ENCODE results near the gene FUT6.

- no peak for TF ChIP-seq CTCF (IDR thresholded peaks at IDR 0.05)
- TF ChIP-seq POLR2A (IDR thresholded peaks at IDR 0.05) = no peak
Observed at GRCh38 chr19:5821521-5822180, 17.9 kb downstream of the FUT6 start.
